Lung (tissue), 12 donors: ENCODE measurements around the gene PKIG. TPM values are rescaled to one million over a fixed set of nuclear protein-coding genes. Genes with fewer than 3 reads are reported as not detected.

ENCODE experiments used
- ATAC-seq: fragments of 200-7000 bp; cut with Tn5 transposase; one replicate; pipeline ENCODE4 v1.9.1; 2020; ENCODE audit warnings: moderate number of reproducible peaks; ENCODE audit not compliant: insufficient read depth, low FRiP score
- DNase-seq, 3 donors: peaks; one replicate each; pipeline ENCODE4 v3.0.0-alpha.2; 2013 to 2017
- H3K27ac ChIP-seq, 2 donors: one replicate each; pipeline ENCODE4 v1.5.1; 2013; ENCODE audit warnings: mild to moderate bottlenecking in 2 of 2, moderate library complexity in 2 of 2, control low read depth in 1 of 2, inconsistent platforms in 1 of 2, low read depth in 1 of 2, low read length in 1 of 2
- H3K27me3 ChIP-seq, 3 donors: one replicate each; pipeline ENCODE4 v1.5.1; 2013; ENCODE audit warnings: low read length in 2 of 3; ENCODE audit not compliant: control insufficient read depth in 3 of 3, insufficient read depth in 3 of 3
- H3K36me3 ChIP-seq, 4 donors: one replicate each; pipeline ENCODE4 v1.5.1; 2013; ENCODE audit warnings: low read length in 4 of 4, mild to moderate bottlenecking in 1 of 4, moderate library complexity in 1 of 4; ENCODE audit not compliant: control insufficient read depth in 4 of 4, insufficient read depth in 4 of 4
- H3K4me1 ChIP-seq, 5 donors: one replicate each; pipeline ENCODE4 v1.5.1; 2013; ENCODE audit warnings: low read length in 5 of 5, mild to moderate bottlenecking in 2 of 5, moderate library complexity in 1 of 5; ENCODE audit not compliant: control insufficient read depth in 5 of 5, insufficient read depth in 5 of 5
- H3K4me3 ChIP-seq: one replicate; pipeline ENCODE4 v1.5.1; 2013; ENCODE audit warnings: mild to moderate bottlenecking, control low read depth, moderate library complexity
- H3K9ac ChIP-seq, 2 donors: one replicate each; pipeline ENCODE4 v1.5.1; 2013; ENCODE audit warnings: low read length in 2 of 2, control low read depth in 1 of 2; ENCODE audit not compliant: insufficient read depth in 1 of 2
- H3K9me3 ChIP-seq, 4 donors: one replicate each; pipeline ENCODE4 v1.5.1; 2013; ENCODE audit warnings: low read length in 3 of 4, mild to moderate bottlenecking in 1 of 4, moderate library complexity in 1 of 4; ENCODE audit not compliant: control insufficient read depth in 4 of 4, insufficient read depth in 3 of 4
- CTCF ChIP-seq: IDR thresholded peaks from 2 replicates; pipeline ENCODE4 v1.5.1; 2012; ENCODE audit warnings: mild to moderate bottlenecking; ENCODE audit errors: control extremely low read depth, extremely low read depth
- WGBS, 2 donors: extraction: QIAGEN DNeasy Blood & Tissue Kit; methylation state at CpG; one replicate each; pipeline ENCODE4 v1.1.7; 2013; 5-methylcytosine and 5-hydroxymethylcytosine counted together
- polyA plus RNA-seq, 2 donors: library from polyadenylated mRNA; stranded (reverse); fragments of 200-250 nt; gene quantifications; one replicate each; pipeline ENCODE4 v1.2.1, GENCODE V29; 2013
- total RNA-seq, 2 donors: library from RNA; depleted of rRNA in 1 of 2; stranded (reverse); fragments of >200 nt in 1 of 2; gene quantifications; one replicate each; pipeline ENCODE4 v1.2.1, GENCODE V29; 2014 to 2021
- donor health status: control.
- donor health status: control.
- donor health status: Bipolar disorder and iron deficiency.
- donor health status: healthy.
- donor health status: DM: yes; HTN: yes; CAD: no.

Gene PKIG
- total and polyA plus RNA-seq, 4 donors, result 45.7 to 67.8 (median 63.0) TPM

GRCh38 chr20:44561876-44562275 lies 20.5 kb upstream of the PKIG start:
- H3K9ac ChIP-seq, result no peak overlapping the region
- TF ChIP-seq CTCF, result no peak
- no peak for ATAC-seq
- H3K27ac ChIP-seq, result no peak overlapping the region
- H3K27me3 ChIP-seq, result no peaks in the 10 kb centered on the region
- DNase-seq, result no peak
- peaks cover 0 to 3% (median under 1%) of the 10 kb centered on the region in 5 donors for H3K4me1 ChIP-seq
- H3K4me3 ChIP-seq, result no peak overlapping the region
- no peaks in the 10 kb centered on the region for H3K9me3 ChIP-seq
- H3K36me3 ChIP-seq, result no peaks in the 10 kb centered on the region

GRCh38 chr20:44566018-44566417 lies 16.4 kb upstream of the PKIG start:
- 83 to 88% methylated on average over 3 of the region's 3 CpGs for WGBS, 2 donors

GRCh38 chr20:44566811-44567210 lies 15.6 kb upstream of the PKIG start:
- ATAC-seq (no peak), DNase-seq (no peak)
- no peaks in the 10 kb centered on the region for H3K27me3 ChIP-seq
- H3K9me3 ChIP-seq, result no peaks in the 10 kb centered on the region
- H3K9ac ChIP-seq, result no peak overlapping the region
- no peaks in the 10 kb centered on the region for H3K36me3 ChIP-seq
- H3K4me3 ChIP-seq, result no peak overlapping the region
- H3K4me1 ChIP-seq, result peaks cover 0 to 9% (median 4%) of the 10 kb centered on the region in 5 donors
- TF ChIP-seq CTCF, result no peak
- no peak overlapping the region for H3K27ac ChIP-seq

More at GRCh38 chr20:44566018-44566417, 16.4 kb upstream of the PKIG start:
- no peak overlapping the region for H3K4me3 ChIP-seq
- no peak overlapping the region for H3K9ac ChIP-seq
- ATAC-seq, result no peak
- no peak for DNase-seq
- H3K27me3 ChIP-seq, result no peaks in the 10 kb centered on the region
- no peaks in the 10 kb centered on the region for H3K36me3 ChIP-seq
- peaks cover 0 to 4% (median 0%) of the 10 kb centered on the region in 5 donors for H3K4me1 ChIP-seq
- H3K27ac ChIP-seq, result no peak overlapping the region
- no peaks in the 10 kb centered on the region for H3K9me3 ChIP-seq
- TF ChIP-seq CTCF, result no peak

- H3K27ac ChIP-seq, result no peak overlapping the region
- no peak for TF ChIP-seq CTCF
- DNase-seq (no peak), ATAC-seq (no peak)
- H3K9ac ChIP-seq, result no peak overlapping the region
- H3K27me3 ChIP-seq, result no peaks in the 10 kb centered on the region
- H3K9me3 ChIP-seq, result no peaks in the 10 kb centered on the region
- H3K4me1 ChIP-seq, result peaks cover 0 to 25% (median 10%) of the 10 kb centered on the region in 5 donors
- no peak overlapping the region for H3K4me3 ChIP-seq
- 94 to 100% methylated on average over 1 of the region's 1 CpG for WGBS, 2 donors
- H3K36me3 ChIP-seq, result no peaks in the 10 kb centered on the region
Observed at GRCh38 chr20:44570367-44570766, 12.0 kb upstream of the PKIG start.
